T-helper 1 cell (primary cell): Measurements from ENCODE around the gene TNFAIP2.
"Not testable (repeated sequence)": the region's sequence is repeated elsewhere in the genome, so short reads cannot be mapped to it uniquely, and the experiment has no call there.

Experiments
- DNase-seq, 5 donors: peaks; one replicate each; pipeline ENCODE4 v3.0.0-alpha.2; 2012 to 2020

Gene TNFAIP2

GRCh38 chr14:103156651-103157378 is 33.6 kb downstream of the TNFAIP2 start:
- DNase-seq, result no peak

DNA sequence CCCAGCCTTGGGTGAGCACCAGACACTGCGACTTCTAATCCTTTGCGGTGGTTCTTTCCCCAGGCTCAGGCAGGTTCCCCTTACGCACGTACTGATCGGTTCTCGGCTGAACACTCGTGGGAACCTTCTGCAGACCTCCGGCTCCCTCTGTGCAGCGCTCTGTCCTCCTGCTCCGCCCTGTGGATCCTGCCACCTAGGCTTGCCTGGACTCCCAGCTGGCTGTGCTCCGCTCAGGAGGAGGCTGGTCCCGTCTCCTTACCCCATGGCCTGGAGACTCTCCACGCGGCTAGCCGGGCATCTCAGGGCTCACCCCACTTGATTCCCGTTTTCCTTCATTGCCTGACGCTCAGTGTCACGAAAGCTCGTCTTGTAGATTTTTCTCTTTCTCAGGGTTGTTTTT is 34.7 kb downstream of the TNFAIP2 start:
- DNase-seq, result no peak

GRCh38 chr14:103158688-103159087 is 35.4 kb downstream of the TNFAIP2 start:
- DNase-seq, result no peak

DNA sequence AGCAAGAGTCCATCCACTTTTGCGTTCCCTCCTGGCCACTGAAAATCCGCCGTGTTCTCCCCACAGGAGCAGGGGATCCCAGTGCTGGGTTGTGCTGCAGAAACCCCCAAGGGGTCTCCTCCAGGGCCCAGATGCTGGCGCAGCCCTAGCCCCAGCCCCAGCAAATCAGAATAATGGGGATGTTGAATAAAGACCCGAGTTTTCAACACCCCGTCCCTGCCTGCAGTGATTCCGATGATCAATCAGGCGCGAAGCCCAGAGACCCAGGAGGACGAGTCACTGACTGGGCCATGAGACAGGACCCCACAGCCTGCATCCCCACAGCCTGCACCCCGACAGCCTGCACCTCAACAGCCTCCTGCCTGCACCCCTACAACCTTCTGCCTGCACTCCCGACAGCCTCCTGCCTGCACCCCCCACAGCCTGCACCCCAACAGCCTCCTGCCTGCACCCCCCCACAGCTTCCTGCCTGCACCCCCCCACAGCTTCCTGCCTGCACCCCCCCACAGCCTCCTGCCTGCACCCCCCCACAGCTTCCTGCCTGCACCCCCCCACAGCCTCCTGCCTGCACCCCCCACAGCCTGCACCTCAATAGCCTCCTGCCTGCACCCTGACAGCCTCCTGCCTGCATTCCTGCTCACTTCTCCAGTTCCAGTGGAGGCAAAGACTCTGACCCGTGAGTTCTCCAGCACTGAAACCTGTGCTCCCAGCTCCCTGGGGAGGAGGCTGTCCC is 37.2 kb downstream of the TNFAIP2 start:
- no peak for DNase-seq

DNA sequence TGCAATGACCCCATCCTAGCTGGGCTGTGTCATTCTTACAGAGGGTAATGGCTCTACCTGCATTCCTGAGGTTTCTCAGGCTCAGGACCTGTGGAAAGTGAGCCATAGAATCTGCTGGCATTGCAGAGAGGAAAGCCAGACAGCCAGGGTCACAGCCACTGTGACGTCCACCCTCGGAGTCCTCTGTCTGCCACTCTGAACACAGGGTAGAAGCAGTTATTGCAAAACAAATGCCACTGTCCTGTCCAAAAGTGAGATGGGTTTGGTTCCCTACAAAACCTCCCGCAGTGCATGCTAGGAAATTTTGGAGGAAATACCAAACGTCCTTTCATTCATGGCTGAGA is 37.8 kb downstream of the TNFAIP2 start:
- no peak for DNase-seq

- DNase-seq, result no peak
Measured at GRCh38 chr14:103163199-103163598, 39.9 kb downstream of the TNFAIP2 start.

DNA sequence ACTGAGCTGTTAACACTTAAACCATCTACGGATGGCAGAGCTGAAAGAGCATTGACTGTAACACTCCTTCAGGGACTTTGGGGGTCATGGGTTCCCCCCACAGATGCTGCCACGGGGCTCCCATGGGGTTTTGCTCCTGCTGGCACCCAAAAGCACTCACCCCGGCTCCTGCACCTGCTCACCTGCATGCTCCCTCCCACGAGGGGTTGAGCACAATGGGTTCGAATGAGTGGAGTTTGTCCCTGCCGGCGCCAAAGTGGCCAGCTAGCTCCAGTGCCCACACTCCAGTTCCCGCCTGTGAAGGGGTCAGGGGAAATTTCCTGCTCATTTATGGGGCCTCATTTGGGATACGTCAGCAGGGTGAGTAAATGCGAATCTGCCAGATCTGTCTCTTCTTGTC is 40.7 kb downstream of the TNFAIP2 start:
- DNase-seq, result no peak

DNA sequence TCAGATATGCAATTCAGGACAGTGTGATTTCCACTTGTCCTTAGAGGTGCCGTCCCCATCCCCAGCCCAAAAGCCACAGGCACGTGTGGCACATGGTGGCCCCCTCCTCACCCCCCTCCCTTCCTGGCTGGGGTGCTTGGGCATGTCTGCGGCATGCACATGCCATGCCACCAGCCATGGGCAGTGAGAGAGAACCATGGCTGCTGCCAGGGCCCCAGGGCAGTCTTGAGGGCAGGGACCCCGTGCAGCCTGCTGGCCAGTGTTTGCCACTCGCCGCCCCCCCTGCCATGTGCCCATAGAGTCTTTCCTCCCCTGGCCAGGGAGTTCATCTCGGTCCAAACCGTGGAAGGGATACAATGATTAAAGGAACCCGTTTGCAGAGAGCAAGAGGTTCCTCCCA is 41.5 kb downstream of the TNFAIP2 start:
- DNase-seq, result no peak

DNA sequence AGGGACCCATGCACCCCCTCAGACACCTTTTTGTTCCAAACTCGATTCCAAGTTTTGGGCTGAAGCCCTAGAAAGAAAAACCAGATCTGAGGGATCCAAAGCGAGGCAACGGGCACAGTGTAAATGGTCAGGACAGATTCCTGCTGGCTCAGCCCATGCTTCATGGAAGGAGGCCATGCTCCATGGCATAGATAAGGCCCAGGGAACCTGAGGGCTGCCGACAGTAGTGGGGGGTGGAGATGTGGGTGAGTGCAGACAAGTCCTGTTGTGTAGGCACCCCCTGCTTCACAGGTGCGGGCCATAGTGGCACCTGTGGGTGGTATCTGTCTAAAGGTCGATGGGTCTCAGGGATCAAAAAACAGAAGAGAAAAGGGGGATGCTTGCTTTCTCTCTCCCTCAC is 42.1 kb downstream of the TNFAIP2 start:
- DNase-seq, result no peak

DNA sequence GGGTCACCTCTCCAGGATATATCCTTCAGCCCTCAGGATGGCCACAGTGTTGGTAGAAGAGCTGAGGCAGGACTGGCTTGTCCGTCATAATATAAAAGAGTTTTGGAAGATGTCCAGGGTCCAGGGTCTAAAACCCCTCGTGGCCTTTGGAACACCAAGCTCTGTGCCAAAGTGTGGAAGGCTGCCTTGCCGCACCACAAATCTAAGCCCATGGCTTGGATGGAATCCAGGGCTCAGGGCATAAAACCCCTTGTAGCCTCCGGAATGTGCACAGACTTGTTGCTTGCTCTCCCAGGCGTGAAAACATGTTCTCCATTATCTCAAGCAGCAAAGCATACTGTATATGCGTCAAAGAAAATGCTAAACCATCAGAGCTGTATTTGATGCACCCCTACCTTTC is 46.7 kb downstream of the TNFAIP2 start:
- DNase-seq, result no peak

DNA sequence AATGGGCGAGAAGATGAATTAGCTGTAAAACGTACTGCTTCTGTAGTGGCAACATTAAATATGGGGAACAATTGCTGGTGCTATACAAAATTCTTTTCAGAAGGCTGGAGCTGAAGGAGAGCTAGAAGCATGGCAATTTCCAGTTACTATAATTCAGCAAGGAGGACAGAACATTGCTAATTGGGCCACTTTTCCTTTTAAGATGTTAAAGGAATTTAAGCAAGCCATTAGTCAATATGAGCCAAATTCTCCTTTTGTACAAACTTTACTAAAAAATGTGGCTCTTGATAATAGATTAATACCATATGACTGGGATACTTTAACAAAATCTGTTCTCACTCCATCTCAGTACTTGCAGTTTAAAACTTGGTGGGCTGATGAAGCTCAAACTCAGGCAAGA is 47.9 kb downstream of the TNFAIP2 start:
- DNase-seq, result not testable (repeated sequence)

GRCh38 chr14:103172921-103173320 is 49.7 kb downstream of the TNFAIP2 start:
- no peak for DNase-seq

- not testable (repeated sequence) for DNase-seq
Measured at GRCh38 chr14:103173887-103174286, 50.6 kb downstream of the TNFAIP2 start.

DNA sequence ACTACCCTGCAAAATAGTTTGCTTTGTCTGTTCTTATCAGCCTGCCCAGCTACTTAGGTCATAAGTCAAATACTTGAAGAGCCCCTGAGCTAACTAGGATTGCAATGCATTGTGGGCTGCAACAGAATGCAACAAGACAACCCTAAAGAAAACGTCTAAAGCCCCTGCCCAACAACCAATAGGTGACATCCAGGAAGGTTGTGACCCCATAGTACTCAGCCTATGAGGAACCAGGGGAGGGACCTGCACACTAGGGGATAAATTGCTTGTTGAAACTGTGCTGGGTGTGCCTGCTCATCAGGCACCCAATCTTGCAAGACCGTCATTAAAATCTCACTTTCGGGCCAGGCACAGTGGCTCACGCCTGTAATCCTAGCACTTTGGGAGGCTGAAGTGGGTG is 52.9 kb downstream of the TNFAIP2 start:
- DNase-seq, result not testable (repeated sequence)

DNA sequence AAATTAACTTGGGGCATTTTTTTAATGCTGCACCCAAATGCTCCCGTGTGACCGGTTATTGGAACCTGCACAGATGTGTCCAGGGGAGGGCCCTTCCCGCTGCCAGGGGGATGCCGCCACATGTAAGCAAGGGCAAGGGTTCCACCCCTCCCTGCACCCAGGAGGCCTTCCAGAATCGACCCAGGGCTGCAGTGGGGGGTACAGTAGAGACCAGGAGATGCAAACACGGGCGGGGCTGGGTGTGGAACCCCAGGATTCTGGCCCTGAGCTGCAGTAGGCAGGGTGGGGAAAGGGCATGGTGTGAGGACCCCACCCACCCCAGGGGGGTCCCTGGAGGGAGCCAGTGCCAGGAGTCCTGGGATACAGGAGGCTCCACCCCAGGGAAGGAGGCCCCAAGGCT is 54.1 kb downstream of the TNFAIP2 start:
- DNase-seq, result no peak

GRCh38 chr14:103178521-103178920 is 55.3 kb downstream of the TNFAIP2 start:
- DNase-seq, result no peak

- DNase-seq, result no peak
Measured at GRCh38 chr14:103179094-103179493, 55.8 kb downstream of the TNFAIP2 start.

GRCh38 chr14:103180331-103180730 is 57.1 kb downstream of the TNFAIP2 start:
- no peak for DNase-seq

DNA sequence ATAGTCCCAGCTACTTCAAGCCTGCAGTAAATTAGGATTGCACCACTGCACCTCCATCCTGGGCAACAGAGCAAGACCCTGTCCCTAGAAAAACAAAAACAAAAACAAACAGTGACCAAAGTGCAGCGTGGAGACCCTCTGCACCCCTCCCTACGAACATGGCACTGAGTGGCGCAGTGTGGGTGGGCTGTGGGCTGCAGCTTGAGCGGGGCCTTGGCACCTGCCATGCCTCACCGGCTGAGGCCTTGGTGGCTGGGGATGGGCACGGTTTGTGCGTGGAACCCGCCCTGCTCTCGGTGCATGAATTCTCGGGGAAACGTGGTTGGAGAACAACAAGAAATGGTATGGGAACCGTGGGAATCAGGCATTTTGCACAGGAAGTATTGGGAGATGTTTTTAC is 60.8 kb downstream of the TNFAIP2 start:
- DNase-seq, result no peak

GRCh38 chr14:103185051-103186029 is 62.1 kb downstream of the TNFAIP2 start:
- no peak for DNase-seq

DNA sequence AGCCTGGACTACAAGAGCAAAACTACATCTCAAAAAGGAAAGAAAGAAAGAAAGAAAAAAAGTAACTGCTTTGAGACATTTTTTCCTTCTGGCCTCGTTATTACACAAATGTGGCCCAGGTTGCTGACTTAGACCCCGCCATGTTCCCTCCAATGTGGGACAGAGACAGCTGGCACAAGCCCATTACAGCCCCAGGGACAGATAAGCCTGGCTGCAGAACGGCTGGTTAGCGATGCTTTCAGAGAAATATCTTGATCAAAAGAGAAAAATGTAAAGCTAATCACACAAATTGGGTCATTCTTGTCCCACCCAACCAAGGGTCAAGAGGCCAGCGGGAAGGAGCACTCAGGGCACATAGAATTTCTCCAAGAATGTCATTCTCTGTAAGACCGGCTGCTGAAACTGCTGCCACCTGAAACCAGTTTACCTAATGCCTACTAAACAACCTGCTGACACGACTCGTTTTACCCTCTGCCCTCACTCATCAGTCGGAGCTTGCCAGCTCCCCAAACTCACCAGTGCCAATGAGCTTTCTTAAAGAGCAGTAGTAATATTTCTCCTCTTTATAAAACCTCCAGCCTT is 63.1 kb downstream of the TNFAIP2 start:
- DNase-seq, result no peak
